GM12892 (cell line): ENCODE measurements around the gene ZBED3.

Source experiments
- DNase-seq: peaks from one replicate; pipeline ENCODE4 v3.0.0; 2011; ENCODE audit not compliant: insufficient read length
- FAIRE-seq: peaks from 2 replicates; lab custom pipeline; 2011; peaks lifted over from hg19 to GRCh38; lab: Jason Lieb, UNC
- POLR2A ChIP-seq: IDR thresholded peaks from 2 replicates; pipeline ENCODE4 v1.6.1; 2011; ENCODE audit warnings: low read depth, low read length, control low read depth
- POLR2AphosphoS5 ChIP-seq: IDR thresholded peaks from 2 replicates; pipeline ENCODE4 v1.6.1; 2011; ENCODE audit warnings: low read depth, low read length, control low read depth
- TAF1 ChIP-seq: IDR thresholded peaks from 2 replicates; pipeline ENCODE4 v1.6.1; 2011; ENCODE audit warnings: low read depth, mild to moderate bottlenecking, control low read depth, low read length, borderline replicate concordance

Gene ZBED3

DNA sequence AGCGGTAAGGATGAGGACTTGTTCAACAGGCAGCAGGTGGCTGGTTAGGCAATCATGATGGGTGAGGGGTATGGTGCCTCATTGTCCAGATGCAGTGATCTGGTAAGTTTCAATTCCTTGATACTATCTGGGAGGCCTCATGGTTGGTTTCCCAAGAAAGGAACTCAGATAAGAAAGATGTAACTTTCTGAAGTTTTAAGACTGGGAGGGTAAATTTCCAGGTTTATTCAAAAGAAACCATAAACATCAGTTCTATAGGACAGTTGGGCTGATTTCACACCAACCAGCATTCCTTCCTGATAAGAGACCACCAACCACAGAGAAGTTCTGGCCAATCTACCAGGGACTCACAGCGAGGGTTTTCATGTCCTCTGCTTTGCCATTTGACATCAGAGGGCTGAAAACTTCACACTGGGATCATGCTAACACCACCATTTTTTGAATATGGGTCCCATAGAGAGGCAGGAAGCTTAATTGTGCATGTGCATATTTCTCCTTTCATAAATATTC, 57.7 kb downstream of the ZBED3 start:
- TF ChIP-seq TAF1, result no peak
- no peak for TF ChIP-seq POLR2A
- no peak for TF ChIP-seq POLR2AphosphoS5
- FAIRE-seq (no peak), DNase-seq (no peak)

DNA sequence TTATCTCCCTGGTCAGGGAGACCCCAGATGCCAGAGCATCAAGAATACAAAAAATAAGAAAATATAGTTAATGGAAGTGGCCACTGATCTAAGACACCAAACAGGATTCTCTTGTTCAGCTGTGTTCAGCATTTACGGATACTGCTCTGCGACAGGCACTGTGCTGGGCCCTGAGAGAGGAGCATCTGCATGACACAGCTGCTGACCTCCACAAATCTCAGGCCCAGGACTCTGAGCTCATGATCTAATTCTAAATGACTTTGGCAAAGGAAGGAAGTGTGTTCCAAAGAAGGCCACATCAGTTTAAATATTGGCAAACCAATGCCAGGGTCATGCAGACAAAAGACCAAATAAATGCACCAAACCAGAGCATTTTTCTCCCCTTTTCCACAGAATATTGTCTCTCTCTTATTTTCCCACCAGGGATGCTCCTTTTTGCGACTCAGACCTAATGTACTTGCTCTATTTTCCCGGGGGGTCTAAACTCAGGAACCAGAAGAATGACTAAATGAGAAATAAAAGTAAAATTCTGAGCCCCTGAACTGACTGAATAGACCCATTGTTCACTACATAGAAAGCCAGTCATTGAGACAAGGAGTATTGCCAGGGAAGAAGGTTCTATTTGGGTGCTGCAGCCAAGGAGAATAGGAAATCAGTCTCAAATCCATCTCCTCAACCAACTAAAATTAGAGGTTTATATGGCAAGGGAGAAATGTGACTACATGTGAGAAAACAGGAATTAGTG, 58.3 kb downstream of the ZBED3 start:
- no peak for TF ChIP-seq POLR2A
- no peak for TF ChIP-seq TAF1
- no peak for TF ChIP-seq POLR2AphosphoS5
- no peak for FAIRE-seq

DNA sequence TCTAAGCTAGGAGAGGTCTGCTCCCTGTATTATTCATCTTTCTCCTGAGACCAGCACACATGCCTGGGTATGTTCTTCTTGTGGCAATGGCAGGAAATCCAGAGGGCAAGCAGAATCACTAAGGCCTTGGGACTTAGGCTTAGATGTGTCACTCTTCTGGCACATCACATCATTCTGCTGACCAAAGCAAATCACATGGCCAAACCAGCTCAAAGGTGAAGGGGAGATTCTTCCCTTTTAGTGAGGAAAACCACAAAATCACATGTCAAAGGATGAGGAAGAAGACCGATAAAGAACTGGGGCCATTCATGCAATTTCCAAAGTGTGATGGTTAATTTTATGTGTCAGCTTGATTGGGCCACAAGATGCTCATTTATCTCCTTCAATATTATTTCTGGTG, 62.6 kb downstream of the ZBED3 start:
- DNase-seq, result no peak
- FAIRE-seq, result no peak
- TF ChIP-seq POLR2A (no peak), TAF1 (no peak), POLR2AphosphoS5 (no peak)

More for the DNA sequence above, 58.3 kb downstream of the ZBED3 start:
- DNase-seq, result no peak

DNA sequence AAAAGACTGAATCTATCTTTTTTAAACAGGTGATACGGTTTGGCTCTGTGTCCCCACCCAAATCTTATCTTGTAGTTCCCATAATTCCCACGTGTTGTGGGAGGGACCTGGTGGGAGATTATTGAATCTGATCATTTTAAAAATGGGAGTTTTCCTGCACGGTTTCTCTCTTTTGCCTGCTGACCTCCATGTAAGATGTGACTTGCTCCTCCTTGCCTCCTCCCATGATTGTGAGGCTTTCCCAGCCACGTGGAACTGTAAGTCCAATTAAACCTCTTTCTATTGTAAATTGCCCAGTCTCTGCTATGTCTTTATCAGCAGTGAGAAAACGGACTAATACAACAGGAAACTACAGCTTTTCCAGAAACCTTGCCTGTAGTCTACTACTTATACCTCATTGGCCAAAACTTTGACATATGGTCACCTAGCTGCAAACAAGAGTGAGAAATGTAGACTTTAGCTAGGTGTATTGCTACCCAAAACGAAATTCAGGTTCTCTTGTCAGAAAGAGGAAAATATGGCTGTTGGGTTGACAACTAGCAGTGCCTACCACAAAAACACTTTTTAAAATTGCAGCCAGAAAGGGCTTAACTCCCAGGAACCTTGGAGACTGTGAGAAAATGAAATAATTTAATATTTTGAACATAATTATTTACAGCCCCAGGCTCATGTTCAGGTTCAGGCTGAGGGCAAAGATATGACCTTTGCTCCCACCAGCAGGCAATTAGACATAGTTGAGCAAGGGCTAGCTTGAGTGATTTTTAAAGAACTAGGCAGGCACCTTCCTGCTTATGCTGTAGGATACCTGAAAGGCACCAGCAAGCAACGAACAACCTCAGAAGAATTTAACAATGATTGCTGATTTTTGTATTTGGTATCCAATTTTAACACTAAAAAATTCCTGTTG, 64.3 kb downstream of the ZBED3 start:
- FAIRE-seq (no peak), DNase-seq (no peak)
- TF ChIP-seq TAF1 (no peak), POLR2AphosphoS5 (no peak), POLR2A (no peak)
